Epithelial cell of proximal tubule (primary cell): Measurements from ENCODE around the gene DYNC2H1. TPM values are rescaled to one million over a fixed set of nuclear protein-coding genes. Genes with fewer than 3 reads are reported as not detected.

Experiments
- DNase-seq: peaks from one replicate; pipeline ENCODE4 v3.0.0-alpha.2; 2011; ENCODE audit warnings: low read depth
- H3K4me3 ChIP-seq: 2 replicates; pipeline ENCODE4 v1.5.1; 2011; ENCODE audit warnings: low read depth, mild to moderate bottlenecking, low read length
- total RNA-seq: library from RNA; depleted of rRNA; stranded (reverse); fragments of >200 nt; gene quantifications from 2 replicates; pipeline ENCODE4 v1.2.3, GENCODE V29; 2015
- TF ChIP-seq, protein P1 (sequence below): conservative IDR thresholded peaks from 2 replicates; pipeline ENCODE4 v1.5.1; 2012; ENCODE audit warnings: low read depth, mild to moderate bottlenecking, low read length

The DYNC2H1 gene
- total RNA-seq, 1 donor from 2014 or later = 13.5 TPM

GRCh38 chr11:103396237-103396636 is 287.0 kb downstream of the DYNC2H1 start:
- H3K4me3 ChIP-seq = no peak overlapping the region
- TF ChIP-seq, protein P1, sequence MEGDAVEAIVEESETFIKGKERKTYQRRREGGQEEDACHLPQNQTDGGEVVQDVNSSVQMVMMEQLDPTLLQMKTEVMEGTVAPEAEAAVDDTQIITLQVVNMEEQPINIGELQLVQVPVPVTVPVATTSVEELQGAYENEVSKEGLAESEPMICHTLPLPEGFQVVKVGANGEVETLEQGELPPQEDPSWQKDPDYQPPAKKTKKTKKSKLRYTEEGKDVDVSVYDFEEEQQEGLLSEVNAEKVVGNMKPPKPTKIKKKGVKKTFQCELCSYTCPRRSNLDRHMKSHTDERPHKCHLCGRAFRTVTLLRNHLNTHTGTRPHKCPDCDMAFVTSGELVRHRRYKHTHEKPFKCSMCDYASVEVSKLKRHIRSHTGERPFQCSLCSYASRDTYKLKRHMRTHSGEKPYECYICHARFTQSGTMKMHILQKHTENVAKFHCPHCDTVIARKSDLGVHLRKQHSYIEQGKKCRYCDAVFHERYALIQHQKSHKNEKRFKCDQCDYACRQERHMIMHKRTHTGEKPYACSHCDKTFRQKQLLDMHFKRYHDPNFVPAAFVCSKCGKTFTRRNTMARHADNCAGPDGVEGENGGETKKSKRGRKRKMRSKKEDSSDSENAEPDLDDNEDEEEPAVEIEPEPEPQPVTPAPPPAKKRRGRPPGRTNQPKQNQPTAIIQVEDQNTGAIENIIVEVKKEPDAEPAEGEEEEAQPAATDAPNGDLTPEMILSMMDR = no peak
- DNase-seq = no peak

- H3K4me3 ChIP-seq = no peak overlapping the region
- TF ChIP-seq, protein P1 = no peak
- no peak for DNase-seq
Measured at GRCh38 chr11:103397369-103397768, 288.1 kb downstream of the DYNC2H1 start.

- H3K4me3 ChIP-seq = no peak overlapping the region
- no peak for DNase-seq
- TF ChIP-seq, protein P1 = no peak
Measured at GRCh38 chr11:103398829-103399228, 289.6 kb downstream of the DYNC2H1 start.

DNA sequence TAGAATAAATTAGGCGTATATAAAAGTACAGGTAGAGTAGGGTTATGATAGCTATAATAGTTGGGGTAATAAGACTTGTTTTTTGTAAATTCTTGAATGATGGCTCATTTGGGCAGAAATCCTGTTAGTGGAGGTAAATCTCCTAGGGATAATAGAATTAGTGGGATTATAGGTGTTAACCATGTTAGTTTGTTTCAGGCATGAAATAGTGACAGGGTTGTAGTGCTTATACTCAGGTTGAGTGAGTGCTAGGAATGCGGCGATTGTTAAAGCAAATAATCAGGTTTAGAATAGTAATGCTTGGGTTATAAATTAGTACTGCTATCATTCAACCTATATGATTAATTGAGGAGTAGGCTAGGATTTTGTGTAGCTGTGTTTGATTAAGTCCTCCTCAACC is 297.1 kb downstream of the DYNC2H1 start:
- DNase-seq = no peak
- TF ChIP-seq, protein P1 = no peak
- no peak overlapping the region for H3K4me3 ChIP-seq

- TF ChIP-seq, protein P1 = no peak
- DNase-seq = no peak
- H3K4me3 ChIP-seq = no peak overlapping the region
Measured at GRCh38 chr11:103407641-103408040, 298.4 kb downstream of the DYNC2H1 start.

- TF ChIP-seq, protein P1 = no peak
- DNase-seq = no peak
Measured at GRCh38 chr11:103413266-103413888, 304.2 kb downstream of the DYNC2H1 start.

DNA sequence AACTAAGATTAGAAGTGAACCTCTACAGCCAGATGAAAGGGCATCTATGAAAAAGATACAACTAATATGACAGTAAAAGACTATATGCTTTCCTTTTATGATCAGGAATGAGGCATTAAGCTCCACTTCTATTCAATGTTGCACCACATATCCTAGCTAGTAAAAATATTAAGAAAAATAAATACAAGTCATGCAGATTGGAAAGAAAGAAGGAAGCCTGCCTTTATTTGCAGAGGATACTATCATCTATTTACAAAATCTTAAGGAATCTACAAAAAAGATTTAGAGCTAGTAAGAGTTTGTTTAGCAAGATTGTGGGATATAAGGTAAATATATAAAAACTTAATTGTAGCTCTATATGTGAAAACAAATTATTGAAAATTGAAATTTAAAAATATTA is 308.8 kb downstream of the DYNC2H1 start:
- no peak overlapping the region for H3K4me3 ChIP-seq
- TF ChIP-seq, protein P1 = no peak
- no peak for DNase-seq

More at GRCh38 chr11:103413266-103413888, 304.2 kb downstream of the DYNC2H1 start:
- H3K4me3 ChIP-seq = no peak overlapping the region
